Activated naive CD8-positive, alpha-beta T cell treated with anti-CD3 and anti-CD28 coated beads for 36 hours (primary cell): Measurements from ENCODE around the gene DAPK3. TPM values are rescaled to one million over a fixed set of nuclear protein-coding genes. Genes with fewer than 3 reads are reported as not detected.
"Not testable (repeated sequence)": the region's sequence is repeated elsewhere in the genome, so short reads cannot be mapped to it uniquely, and the experiment has no call there.

ENCODE experiments used
- DNase-seq: peaks from one replicate; pipeline ENCODE4 v3.0.0; 2021
- H3K27ac Mint-ChIP-seq: one replicate; pipeline ENCODE4 v1.8.0; 2022; ENCODE audit warnings: mild to moderate bottlenecking, moderate library complexity, mixed read lengths
- H3K27me3 Mint-ChIP-seq: one replicate; pipeline ENCODE4 v1.8.0; 2022; ENCODE audit warnings: mild to moderate bottlenecking, mixed read lengths
- H3K36me3 Mint-ChIP-seq: one replicate; pipeline ENCODE4 v1.8.0; 2021; ENCODE audit warnings: mild to moderate bottlenecking, mixed read lengths
- H3K4me1 Mint-ChIP-seq: one replicate; pipeline ENCODE4 v1.8.0; 2021; ENCODE audit warnings: mixed read lengths
- H3K4me3 Mint-ChIP-seq: one replicate; pipeline ENCODE4 v1.8.0; 2022; ENCODE audit warnings: mild to moderate bottlenecking, moderate library complexity, mixed read lengths
- H3K9me3 Mint-ChIP-seq: one replicate; pipeline ENCODE4 v1.8.0; 2022; ENCODE audit warnings: mixed read lengths
- total RNA-seq, 2 experiments: library from RNA; stranded (reverse); gene quantifications; one replicate each; pipeline ENCODE4 v1.2.3, GENCODE V29; 2021

The DAPK3 gene
- total RNA-seq, 2 experiments from 2014 or later, result 31.6 to 32.2 TPM

DNA sequence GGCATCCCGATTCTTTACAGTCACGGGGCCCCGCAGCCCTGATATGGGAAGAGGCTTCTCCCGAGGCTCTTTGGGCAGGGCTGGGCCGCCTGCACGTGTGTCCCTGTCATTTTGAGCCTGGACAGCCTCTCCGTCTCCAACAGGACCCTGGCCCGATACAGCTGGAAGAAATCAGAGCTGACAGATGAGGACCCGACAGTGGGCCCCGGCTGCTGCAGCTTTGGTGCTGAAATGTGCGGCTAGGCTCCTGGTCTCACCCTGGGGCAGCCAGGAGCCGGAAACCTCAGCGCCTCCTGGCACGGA lies 39.9 kb upstream of the DAPK3 start:
- no peak overlapping the region for H3K4me3 Mint-ChIP-seq
- no peaks in the 10 kb centered on the region for H3K9me3 Mint-ChIP-seq
- peaks cover 20% of the 10 kb centered on the region for H3K4me1 Mint-ChIP-seq
- H3K27ac Mint-ChIP-seq, result no peak overlapping the region
- H3K36me3 Mint-ChIP-seq, result no peaks in the 10 kb centered on the region
- H3K27me3 Mint-ChIP-seq, result no peaks in the 10 kb centered on the region
- DNase-seq, result no peak

DNA sequence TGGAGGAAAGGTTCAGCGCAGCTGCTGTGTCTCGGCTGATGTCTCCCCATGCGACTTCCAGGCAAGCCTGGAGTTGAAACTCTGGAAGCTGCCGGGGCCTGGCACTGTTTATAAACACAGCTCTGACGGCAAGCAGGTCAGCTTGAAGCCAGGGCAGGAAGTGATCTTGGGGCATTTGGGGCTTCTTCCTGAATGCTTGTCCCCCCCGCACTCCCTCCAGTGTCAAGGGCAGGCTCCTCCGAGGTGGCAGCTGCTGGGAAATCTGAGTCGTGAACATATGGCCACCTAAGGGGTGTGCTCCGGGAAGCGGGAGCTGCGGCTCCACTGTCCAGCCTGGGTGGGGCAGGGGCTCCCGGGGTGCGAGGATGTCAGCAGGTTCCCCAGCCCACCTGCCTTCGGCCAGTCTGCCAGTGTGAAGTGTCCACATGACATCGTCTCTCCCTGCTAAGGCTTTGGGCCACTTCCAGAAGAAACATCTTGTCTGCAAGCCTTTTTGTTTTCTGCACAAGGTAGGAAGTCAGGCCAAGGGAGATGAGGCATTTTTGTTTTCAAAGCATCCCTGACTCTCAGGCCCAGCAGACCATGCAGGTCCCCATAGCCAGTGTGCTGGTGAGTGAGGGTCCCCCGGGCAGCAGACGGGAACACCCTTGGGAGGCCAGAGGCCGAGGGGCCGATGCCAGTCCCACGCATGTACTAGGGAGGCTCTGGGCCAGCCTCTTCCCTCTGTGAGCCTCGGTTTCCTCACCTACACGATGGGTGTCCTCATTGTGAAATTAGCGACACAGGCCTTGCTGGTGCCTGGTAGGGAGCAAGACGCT lies 39.3 kb upstream of the DAPK3 start:
- no peak overlapping the region for H3K4me3 Mint-ChIP-seq
- H3K4me1 Mint-ChIP-seq, result peaks cover 20% of the 10 kb centered on the region
- no peak overlapping the region for H3K27ac Mint-ChIP-seq
- no peaks in the 10 kb centered on the region for H3K36me3 Mint-ChIP-seq
- H3K27me3 Mint-ChIP-seq, result no peaks in the 10 kb centered on the region
- no peaks in the 10 kb centered on the region for H3K9me3 Mint-ChIP-seq
- DNase-seq, result no peak

DNA sequence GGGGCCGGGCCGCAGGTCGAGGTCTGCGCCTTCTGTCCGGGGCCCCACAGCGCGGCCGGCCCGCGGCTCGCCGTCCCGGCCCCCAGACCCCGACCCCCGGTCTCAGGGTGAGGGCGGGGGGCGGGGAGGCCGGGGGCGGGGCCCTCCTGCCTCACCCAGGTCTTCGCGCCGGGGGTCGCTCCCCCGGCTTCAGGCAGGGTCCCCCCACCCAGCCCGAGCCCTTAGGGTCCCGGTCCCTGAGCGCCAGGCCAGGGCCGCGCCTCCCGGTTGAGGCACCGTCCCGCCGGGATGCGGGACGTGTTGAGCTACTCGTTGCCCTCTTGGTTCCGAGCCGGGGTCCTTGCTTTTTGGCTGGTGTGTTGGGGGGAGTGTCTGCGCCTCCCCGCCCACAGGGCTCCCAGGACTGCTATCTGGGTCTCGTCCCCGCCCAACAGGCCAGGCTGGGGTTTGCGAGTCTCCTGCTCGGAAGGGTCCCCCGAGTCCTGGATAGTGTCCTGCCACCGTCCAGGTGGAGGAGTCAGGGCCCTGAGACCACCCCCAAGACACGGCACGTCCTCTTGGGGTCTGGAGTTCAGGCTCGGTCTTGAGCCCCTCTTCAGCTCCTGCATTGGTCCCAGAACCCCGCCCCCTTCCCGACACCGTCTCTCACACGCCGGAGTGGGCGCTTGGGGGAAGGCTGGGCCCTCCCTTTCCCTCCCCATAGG lies 37.1 kb upstream of the DAPK3 start:
- peak; percentile 49 for DNase-seq
- Mint-ChIP-seq H3K4me3 (peak overlapping the region; percentile 83), H3K27me3 (no peaks in the 10 kb centered on the region), H3K4me1 (peaks cover 20% of the 10 kb centered on the region), H3K27ac (peak overlapping the region; percentile 51), H3K36me3 (no peaks in the 10 kb centered on the region), H3K9me3 (no peaks in the 10 kb centered on the region)

DNA sequence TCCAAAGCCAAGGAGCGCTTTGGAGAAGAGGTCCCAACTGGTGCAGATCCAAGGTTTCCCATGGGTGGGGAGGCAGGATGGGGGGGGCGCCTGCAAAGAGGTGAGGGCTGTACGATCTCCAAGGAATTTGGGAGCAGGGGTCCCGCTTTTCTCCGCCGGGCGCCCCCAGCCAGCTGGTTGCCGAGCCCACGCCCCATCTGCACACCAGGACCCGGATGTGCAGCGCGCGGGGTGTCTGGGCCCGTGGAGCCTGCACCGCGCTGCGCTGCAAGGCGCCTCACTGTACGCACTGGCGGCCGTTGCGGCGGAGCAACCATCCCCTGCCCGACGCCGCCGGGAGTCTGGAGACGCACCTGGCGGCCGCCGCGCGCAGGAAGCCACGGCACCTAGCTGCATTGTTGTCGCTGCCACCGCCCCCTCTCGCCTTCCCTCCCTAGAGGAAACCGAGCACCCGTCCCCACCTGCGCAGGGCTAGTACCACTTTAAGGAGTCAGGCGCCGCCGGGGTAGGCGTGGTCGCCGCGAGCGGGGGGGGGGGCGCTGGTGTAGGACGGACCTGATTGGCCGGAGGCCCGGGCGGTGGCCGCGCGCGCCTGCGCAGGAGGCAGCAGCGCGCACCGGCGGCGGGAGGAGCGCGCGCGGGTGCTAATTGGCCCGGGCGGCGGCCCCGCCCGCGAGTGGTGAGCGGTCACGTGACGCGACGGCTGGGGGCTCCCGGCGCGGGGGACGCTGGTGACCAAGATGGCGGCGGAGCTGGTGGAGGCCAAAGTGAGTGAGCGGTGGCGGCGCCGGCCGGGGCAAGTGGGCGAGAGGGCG lies 36.3 kb upstream of the DAPK3 start, which contains the start of gene PIAS4:
Gene PIAS4 (plus strand): TSS at position 716 of the 815 bp plus-strand sequence. CDS start 25 bp downstream, at position 741.
- Mint-ChIP-seq H3K4me3 (peak within 1 kb of the TSS; percentile 83), H3K27me3 (no peaks in the 10 kb centered on the region), H3K9me3 (no peaks in the 10 kb centered on the region), H3K27ac (peak within 1 kb of the TSS; percentile 51), H3K36me3 (no peaks in the 10 kb centered on the region), H3K4me1 (peaks cover 18% of the 10 kb centered on the region)
- peak; percentile 97 for DNase-seq

DNA sequence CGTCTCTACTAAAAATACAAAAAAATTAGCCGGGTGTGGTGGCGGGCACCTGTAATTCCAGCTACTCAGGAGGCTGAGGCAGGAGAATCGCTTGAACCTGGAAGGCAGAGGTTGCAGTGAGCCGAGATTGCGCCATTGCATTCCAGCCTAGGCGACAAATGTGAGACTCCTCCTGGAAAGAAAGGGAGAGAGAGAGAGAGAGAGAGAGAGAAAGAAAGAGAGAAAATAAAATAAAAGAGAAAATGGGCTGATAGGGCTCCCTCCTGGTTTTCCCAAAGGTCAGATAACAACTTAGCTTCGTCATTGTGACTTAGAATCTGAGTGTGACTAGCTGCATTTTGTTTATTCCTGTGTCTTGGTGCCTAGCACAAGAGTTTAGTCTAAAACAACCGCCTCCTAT lies 34.5 kb upstream of the DAPK3 start:
- not testable (repeated sequence) for H3K36me3 Mint-ChIP-seq, H3K4me3 Mint-ChIP-seq, H3K27me3 Mint-ChIP-seq, DNase-seq, H3K27ac Mint-ChIP-seq, H3K9me3 Mint-ChIP-seq
- peaks cover 14% of the 10 kb centered on the region for H3K4me1 Mint-ChIP-seq

DNA sequence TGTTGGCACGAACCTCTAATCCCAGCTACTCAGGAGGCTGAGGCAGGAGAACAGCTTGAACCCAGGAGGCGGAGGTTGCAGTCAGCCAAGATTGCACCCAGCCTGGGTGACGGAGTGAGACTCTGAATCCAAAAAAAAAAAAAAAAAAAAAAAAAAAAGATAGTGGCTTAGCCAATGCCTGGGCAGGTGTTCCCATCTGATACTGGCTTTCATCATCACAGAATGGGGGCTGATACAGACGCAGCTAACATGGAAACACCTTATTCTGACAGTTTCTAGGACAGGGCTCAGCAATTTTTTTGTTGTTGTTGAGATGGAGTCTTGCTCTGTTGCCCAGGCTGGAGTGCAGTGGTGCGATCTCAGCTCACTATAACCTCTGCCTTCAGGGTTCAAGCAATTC lies 29.9 kb upstream of the DAPK3 start:
- not testable (repeated sequence) for H3K36me3 Mint-ChIP-seq, H3K27me3 Mint-ChIP-seq, DNase-seq, H3K4me1 Mint-ChIP-seq, H3K27ac Mint-ChIP-seq, H3K9me3 Mint-ChIP-seq, H3K4me3 Mint-ChIP-seq

DNA sequence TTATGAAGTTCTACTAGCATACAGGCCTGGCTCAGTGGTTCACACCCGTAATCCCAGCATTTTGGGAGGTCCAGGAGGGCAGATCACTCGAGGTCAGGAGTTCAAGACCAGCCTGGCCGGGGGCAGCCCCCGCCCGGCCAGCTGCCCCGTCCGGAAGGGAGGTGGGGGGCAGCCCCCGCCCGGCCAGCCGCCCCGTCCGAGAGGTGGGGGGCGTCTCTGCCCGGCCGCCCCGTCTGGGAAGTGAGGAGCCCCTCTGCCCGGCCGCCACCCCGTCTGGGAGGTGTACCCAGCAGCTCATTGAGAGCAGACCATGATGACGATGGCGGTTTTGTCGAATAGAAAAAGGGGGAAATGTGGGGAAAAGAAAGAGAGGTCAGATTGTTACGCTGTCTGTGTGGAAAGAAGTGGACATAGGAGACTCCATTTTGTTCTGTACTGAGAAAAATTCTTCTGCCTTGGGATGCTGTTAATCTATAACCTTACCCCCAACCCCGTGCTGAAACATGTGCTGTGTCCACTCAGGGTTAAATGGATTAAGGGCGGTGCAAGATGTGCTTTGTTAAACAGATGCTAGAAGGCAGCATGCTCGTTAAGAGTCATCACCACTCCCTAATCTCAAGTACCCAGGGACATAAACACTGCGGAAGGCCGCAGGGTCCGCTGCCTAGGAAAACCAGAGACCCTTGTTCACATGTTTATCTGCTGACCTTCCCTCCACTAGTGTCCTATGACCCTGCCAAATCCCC lies 27.9 kb upstream of the DAPK3 start:
- H3K4me3 Mint-ChIP-seq, H3K36me3 Mint-ChIP-seq, H3K9me3 Mint-ChIP-seq, DNase-seq, H3K27ac Mint-ChIP-seq, H3K27me3 Mint-ChIP-seq, H3K4me1 Mint-ChIP-seq: not testable (repeated sequence)

DNA sequence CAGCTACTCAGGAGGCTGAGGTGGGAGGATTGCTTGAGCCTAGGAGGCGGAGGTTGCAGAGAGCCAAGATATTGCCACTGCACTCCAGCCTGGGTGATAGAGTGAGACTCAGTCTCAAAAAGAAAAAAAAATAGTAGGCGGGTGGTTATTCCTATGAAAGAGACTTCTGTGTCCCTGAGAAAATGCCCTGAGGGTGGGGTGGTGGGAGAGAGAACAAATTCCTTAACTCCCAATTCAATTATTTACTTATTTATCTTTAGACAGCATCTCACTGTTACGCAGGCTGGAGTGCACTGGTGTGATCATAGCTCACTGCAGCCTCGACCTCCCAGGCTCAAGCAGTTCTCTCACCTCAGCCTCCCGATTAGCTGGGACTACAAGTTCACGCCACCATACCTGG lies 24.7 kb upstream of the DAPK3 start:
- H3K27ac Mint-ChIP-seq, result no peak overlapping the region
- no peak for DNase-seq
- H3K4me3 Mint-ChIP-seq, result no peak overlapping the region
- no peaks in the 10 kb centered on the region for H3K4me1 Mint-ChIP-seq
- H3K9me3 Mint-ChIP-seq, result peaks cover 3% of the 10 kb centered on the region
- no peaks in the 10 kb centered on the region for H3K36me3 Mint-ChIP-seq
- H3K27me3 Mint-ChIP-seq, result no peaks in the 10 kb centered on the region

DNA sequence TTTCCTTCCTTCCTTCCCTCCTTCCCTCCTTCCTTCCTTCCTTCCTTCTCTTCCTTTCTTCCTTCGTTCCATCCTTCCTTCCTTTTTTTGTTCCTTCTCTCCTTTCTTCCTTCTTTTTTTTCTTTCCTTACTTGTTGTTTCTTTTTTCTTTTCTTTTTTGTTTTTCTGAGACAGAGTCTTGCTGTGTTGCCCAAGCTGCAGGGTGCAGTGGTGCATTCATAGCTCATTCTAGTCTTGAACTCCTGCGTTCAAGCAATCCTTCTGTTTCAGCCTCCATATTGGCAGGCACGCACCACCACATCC lies 19.9 kb upstream of the DAPK3 start:
- Mint-ChIP-seq H3K27me3 (no peaks in the 10 kb centered on the region), H3K9me3 (peaks cover 3% of the 10 kb centered on the region), H3K4me1 (peaks cover 19% of the 10 kb centered on the region), H3K4me3 (peak overlapping the region; percentile 9), H3K27ac (no peak overlapping the region), H3K36me3 (no peaks in the 10 kb centered on the region)
- DNase-seq, result no peak

DNA sequence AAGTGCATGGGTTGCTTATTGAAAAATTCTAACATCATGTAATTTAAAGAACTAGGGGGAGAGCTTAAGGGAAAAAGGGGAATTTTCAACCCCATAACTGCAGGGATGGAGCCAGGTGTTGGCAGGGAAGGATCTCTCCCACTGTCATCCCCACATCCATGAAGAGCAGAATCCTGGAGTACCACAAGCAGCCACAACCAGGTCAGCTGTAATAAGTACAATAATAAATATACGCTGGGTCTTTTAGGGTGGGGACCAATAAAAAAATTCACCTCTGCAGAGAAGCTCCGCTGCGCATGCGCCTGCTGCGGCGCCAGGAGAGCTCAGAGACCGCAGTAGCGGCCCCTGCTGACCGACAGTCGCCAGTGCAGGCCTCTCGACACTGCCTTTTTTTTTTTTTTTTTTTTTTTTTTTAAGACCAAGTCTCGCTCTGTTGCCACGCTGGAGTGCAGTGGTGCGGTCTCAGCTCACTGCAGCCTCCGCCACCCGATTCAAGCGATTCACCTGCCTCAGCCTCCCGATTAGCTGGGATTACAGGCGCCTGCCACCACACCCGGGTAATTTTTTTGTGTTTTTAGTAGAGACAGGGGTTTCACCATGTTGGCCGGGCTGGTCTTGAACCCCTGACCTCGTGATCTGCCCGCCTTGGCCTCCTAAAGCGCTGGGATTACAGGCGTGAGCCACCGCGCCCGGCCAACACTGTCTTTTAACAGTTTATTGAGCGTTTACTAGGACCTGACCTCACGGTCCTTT lies 16.9 kb upstream of the DAPK3 start:
- peak; percentile 89 for DNase-seq
- H3K27me3 Mint-ChIP-seq, result peaks cover 11% of the 10 kb centered on the region
- H3K9me3 Mint-ChIP-seq, result peaks cover 3% of the 10 kb centered on the region
- peak overlapping the region; percentile 86 for H3K27ac Mint-ChIP-seq
- peak overlapping the region; percentile 77 for H3K4me3 Mint-ChIP-seq
- H3K36me3 Mint-ChIP-seq, result peaks cover 26% of the 10 kb centered on the region
- H3K4me1 Mint-ChIP-seq, result peaks cover 32% of the 10 kb centered on the region

DNA sequence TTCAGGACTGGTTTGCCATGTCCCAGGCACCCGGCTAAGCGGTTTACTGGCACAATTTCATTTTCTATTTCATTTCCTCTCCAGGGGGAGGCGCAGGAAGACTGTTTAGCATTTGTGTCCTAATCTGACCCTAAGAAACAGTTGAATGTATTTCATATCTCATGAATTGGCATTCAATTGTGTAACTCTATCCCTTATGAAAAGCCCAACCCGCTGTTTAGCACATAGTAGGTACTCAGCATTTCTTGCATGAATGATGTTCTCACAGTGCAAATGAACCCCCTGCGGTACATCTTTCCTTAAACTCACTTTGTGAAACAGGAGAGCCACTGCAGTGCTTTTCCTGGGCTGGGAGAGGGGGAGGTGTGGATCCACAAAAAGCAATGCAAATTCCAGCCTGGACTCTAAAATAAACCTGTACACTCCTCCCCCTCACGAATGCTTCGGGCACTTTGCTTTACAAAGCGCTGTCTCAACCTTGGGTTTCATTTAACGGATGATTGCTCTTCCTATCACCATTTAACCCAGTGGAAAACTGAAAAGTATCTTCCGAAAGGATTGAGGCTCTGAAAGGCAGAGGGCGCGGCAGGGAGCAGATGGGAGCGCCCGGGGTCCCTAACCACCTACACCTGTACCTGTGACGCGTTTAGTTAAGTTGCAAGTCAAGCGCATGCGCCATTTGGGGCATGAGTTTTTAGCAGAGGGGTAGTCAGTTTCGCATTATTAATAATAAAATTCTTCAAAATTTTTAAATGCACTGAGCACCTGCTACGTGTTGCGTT lies 15.6 kb upstream of the DAPK3 start:
- Mint-ChIP-seq H3K27me3 (peaks cover 12% of the 10 kb centered on the region), H3K27ac (peak overlapping the region; percentile 98), H3K4me1 (peaks cover 41% of the 10 kb centered on the region), H3K9me3 (peaks cover 3% of the 10 kb centered on the region), H3K4me3 (peak overlapping the region; percentile 98), H3K36me3 (peaks cover 39% of the 10 kb centered on the region)
- peak; percentile 63 for DNase-seq

DNA sequence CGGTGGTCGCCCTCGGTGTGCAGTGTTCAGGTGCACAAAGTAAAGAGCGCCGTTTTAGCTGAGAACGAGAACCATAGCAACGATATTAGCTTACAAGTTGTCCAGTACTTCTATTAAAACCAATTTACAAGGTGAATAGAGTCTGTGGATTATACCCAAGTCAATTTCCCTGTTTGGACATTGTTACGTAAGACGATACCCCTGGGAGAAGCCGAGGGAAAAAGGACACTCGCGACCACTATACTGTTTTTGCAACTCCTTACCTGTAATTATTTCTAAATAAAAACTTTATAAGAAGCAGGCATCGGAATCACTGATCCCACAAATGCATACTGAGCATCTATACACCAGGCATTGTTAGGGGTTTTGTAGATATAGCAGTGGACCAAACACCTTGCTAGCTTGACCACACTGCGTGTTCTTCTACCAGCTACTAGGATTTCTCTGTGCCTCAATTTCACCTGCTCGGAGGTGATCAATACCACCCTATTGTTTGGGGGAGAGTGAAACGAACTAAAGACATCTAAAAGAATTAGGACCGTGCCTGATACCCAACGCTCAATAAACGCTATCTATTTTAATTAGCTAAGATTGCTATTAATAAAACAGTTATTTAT lies 14.9 kb upstream of the DAPK3 start:
- Mint-ChIP-seq H3K36me3 (peaks cover 42% of the 10 kb centered on the region), H3K4me3 (peak overlapping the region; percentile 98), H3K27me3 (peaks cover 12% of the 10 kb centered on the region), H3K4me1 (peaks cover 45% of the 10 kb centered on the region), H3K27ac (peak overlapping the region; percentile 98), H3K9me3 (peaks cover 1% of the 10 kb centered on the region)
- no peak for DNase-seq

DNA sequence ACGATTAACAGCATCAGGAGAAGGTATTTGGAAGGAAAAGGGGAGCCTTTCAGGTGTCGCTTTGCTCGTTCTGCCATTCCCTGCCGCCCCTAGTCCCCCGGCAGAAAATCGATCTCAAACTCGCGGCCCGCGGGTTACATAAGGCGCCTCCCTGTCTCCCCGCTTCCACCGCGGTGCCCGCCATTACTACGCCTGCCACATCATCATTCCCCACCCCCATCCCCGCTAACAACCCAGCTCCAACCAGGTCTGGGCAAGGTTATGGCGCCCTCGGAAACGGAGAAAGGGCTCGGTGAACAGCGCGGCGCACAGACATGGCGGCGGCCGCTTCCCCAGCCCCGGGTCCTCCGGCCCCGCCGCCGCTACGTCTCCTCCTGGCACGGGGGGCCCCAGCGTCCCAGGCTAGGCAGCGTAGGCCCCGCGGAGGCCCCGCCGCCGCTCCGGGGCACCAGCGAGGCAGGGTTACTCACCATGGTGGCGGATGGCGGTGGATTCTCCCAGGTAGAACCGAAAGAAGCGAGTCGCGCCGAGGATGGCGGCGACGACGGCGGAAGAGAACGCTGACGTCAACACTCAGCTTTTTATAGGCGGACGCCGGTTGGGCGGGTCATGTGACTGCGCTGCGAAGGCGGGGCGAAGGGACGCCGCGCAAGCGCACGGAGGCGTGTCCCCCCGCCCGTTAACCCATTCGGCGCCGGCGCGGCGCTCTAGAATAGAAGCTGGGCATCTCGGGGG lies 14.2 kb upstream of the DAPK3 start, which contains the start of gene EEF2:
Gene EEF2 (minus strand): TSS at position 556 of the 735 bp plus-strand sequence. CDS start 83 bp downstream, at position 473.
- Mint-ChIP-seq H3K4me1 (peaks cover 45% of the 10 kb centered on the region), H3K27me3 (peaks cover 12% of the 10 kb centered on the region), H3K36me3 (peaks cover 42% of the 10 kb centered on the region), H3K4me3 (peak within 1 kb of the TSS; percentile 98), H3K27ac (peak within 1 kb of the TSS; percentile 98), H3K9me3 (no peaks in the 10 kb centered on the region)
- DNase-seq, result peak; percentile 88
